ENCODE measurements around the gene CDH4.

GRCh38 chr20:61289166-61289565, 37.1 kb downstream of the CDH4 start:
- TF ChIP-seq CTCF (conservative IDR thresholded peaks at IDR 0.05) (no peak), EZH2 (IDR thresholded peaks at IDR 0.05; ENCODE audit: low read depth) (no peak)
